Measurements from ENCODE around the gene SUN2.

SUN2 gene

GRCh38 chr22:38745676-38746460 lies 9.9 kb downstream of the SUN2 start:
- no peaks in the 10 kb centered on the region for H3K9me3 ChIP-seq (ENCODE audit: control insufficient read depth, low read length)
- no peak overlapping the region for H3K9ac ChIP-seq (ENCODE audit: low read length)
- H3K4me1 ChIP-seq (ENCODE audit: control insufficient read depth, insufficient read depth, low read length), result peaks cover 1% of the 10 kb centered on the region
- H3K27me3 ChIP-seq (ENCODE audit: control insufficient read depth, insufficient read depth, low read length), result no peaks in the 10 kb centered on the region
- H3K36me3 ChIP-seq (ENCODE audit: control insufficient read depth, insufficient read depth, low read length), result peaks cover 49% of the 10 kb centered on the region
- H3K4me3 ChIP-seq (ENCODE audit: low read length), result no peak overlapping the region

- H3K9ac ChIP-seq (ENCODE audit: low read length), result no peak overlapping the region
- no peak overlapping the region for H3K4me3 ChIP-seq (ENCODE audit: low read length)
- H3K36me3 ChIP-seq (ENCODE audit: control insufficient read depth, insufficient read depth, low read length), result peaks cover 48% of the 10 kb centered on the region
Observed at GRCh38 chr22:38744981-38745380, 10.8 kb downstream of the SUN2 start.

DNA sequence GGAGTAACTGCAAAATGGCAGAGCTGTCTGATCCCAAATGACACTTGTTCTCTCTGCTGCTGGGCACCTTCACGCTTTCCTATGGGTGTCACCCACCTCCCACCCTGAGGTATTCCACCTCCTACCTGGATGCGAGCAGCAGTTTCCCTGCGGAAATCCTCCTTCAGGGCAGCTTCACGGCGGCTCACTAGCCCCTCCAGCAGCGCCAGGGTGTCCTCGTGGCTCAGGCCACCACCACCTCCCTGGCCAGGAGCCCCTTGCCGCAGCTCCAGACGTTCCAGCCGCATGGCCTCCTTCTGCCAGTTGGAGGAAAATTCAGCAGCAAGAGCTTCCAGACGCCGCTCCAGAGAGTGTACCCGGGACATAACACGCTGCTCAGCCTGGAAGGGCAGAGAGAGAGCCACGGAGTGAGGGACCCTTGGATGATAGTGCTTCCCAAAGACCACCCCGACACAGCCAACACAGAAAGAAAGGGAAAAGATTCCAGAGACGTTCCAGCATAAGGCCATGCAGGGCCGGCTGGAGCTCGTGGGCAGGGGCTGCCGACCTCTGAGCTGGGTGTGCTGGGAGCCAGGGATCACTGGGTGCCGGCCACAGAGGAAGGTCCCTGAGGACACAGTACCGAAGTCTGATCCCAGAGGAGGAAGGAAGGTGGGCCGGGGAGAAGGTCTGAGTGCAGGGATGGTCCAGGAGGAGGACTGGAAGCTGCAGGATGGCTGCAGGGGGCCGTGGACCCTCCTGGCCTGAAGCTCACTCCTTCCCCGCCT lies 13.4 kb downstream of the SUN2 start:
- Histone ChIP-seq H3K9ac (ENCODE audit: low read length) (no peak overlapping the region), H3K4me1 (ENCODE audit: control insufficient read depth, insufficient read depth, low read length) (no peaks in the 10 kb centered on the region), H3K27me3 (ENCODE audit: control insufficient read depth, insufficient read depth, low read length) (no peaks in the 10 kb centered on the region), H3K4me3 (ENCODE audit: low read length) (no peak overlapping the region), H3K9me3 (ENCODE audit: control insufficient read depth, low read length) (no peaks in the 10 kb centered on the region), H3K36me3 (ENCODE audit: control insufficient read depth, insufficient read depth, low read length) (peaks cover 42% of the 10 kb centered on the region)

More at GRCh38 chr22:38744981-38745380, 10.8 kb downstream of the SUN2 start:
- Histone ChIP-seq H3K4me1 (ENCODE audit: control insufficient read depth, insufficient read depth, low read length) (no peaks in the 10 kb centered on the region), H3K9me3 (ENCODE audit: control insufficient read depth, low read length) (no peaks in the 10 kb centered on the region), H3K27me3 (ENCODE audit: control insufficient read depth, insufficient read depth, low read length) (no peaks in the 10 kb centered on the region)

GRCh38 chr22:38741576-38741975 lies 14.2 kb downstream of the SUN2 start:
- H3K4me1 ChIP-seq (ENCODE audit: control insufficient read depth, insufficient read depth, low read length), result no peaks in the 10 kb centered on the region
- H3K4me3 ChIP-seq (ENCODE audit: low read length), result no peak overlapping the region
- H3K27me3 ChIP-seq (ENCODE audit: control insufficient read depth, insufficient read depth, low read length), result no peaks in the 10 kb centered on the region
- H3K9me3 ChIP-seq (ENCODE audit: control insufficient read depth, low read length), result no peaks in the 10 kb centered on the region
- H3K9ac ChIP-seq (ENCODE audit: low read length), result no peak overlapping the region
- peaks cover 45% of the 10 kb centered on the region for H3K36me3 ChIP-seq (ENCODE audit: control insufficient read depth, insufficient read depth, low read length)

- no peaks in the 10 kb centered on the region for H3K9me3 ChIP-seq (ENCODE audit: control insufficient read depth, low read length)
- no peaks in the 10 kb centered on the region for H3K4me1 ChIP-seq (ENCODE audit: control insufficient read depth, insufficient read depth, low read length)
- no peaks in the 10 kb centered on the region for H3K27me3 ChIP-seq (ENCODE audit: control insufficient read depth, insufficient read depth, low read length)
- H3K4me3 ChIP-seq (ENCODE audit: low read length), result no peak overlapping the region
- peaks cover 45% of the 10 kb centered on the region for H3K36me3 ChIP-seq (ENCODE audit: control insufficient read depth, insufficient read depth, low read length)
- no peak overlapping the region for H3K9ac ChIP-seq (ENCODE audit: low read length)
Observed at GRCh38 chr22:38741166-38741565, 14.6 kb downstream of the SUN2 start.

GRCh38 chr22:38740754-38741153 lies 15.0 kb downstream of the SUN2 start:
- H3K27me3 ChIP-seq (ENCODE audit: control insufficient read depth, insufficient read depth, low read length), result no peaks in the 10 kb centered on the region
- no peak overlapping the region for H3K9ac ChIP-seq (ENCODE audit: low read length)
- peaks cover 4% of the 10 kb centered on the region for H3K4me1 ChIP-seq (ENCODE audit: control insufficient read depth, insufficient read depth, low read length)
- no peak overlapping the region for H3K4me3 ChIP-seq (ENCODE audit: low read length)
- no peaks in the 10 kb centered on the region for H3K9me3 ChIP-seq (ENCODE audit: control insufficient read depth, low read length)
- peaks cover 41% of the 10 kb centered on the region for H3K36me3 ChIP-seq (ENCODE audit: control insufficient read depth, insufficient read depth, low read length)

- Histone ChIP-seq H3K4me3 (ENCODE audit: low read length) (no peak overlapping the region), H3K9ac (ENCODE audit: low read length) (no peak overlapping the region), H3K27me3 (ENCODE audit: control insufficient read depth, insufficient read depth, low read length) (no peaks in the 10 kb centered on the region), H3K4me1 (ENCODE audit: control insufficient read depth, insufficient read depth, low read length) (peaks cover 9% of the 10 kb centered on the region), H3K36me3 (ENCODE audit: control insufficient read depth, insufficient read depth, low read length) (peaks cover 36% of the 10 kb centered on the region), H3K9me3 (ENCODE audit: control insufficient read depth, low read length) (no peaks in the 10 kb centered on the region)
Observed at GRCh38 chr22:38740116-38740723, 15.6 kb downstream of the SUN2 start.

GRCh38 chr22:38739300-38740055 lies 16.3 kb downstream of the SUN2 start:
- Histone ChIP-seq H3K4me1 (ENCODE audit: control insufficient read depth, insufficient read depth, low read length) (peaks cover 14% of the 10 kb centered on the region), H3K36me3 (ENCODE audit: control insufficient read depth, insufficient read depth, low read length) (peaks cover 35% of the 10 kb centered on the region), H3K9ac (ENCODE audit: low read length) (no peak overlapping the region), H3K4me3 (ENCODE audit: low read length) (no peak overlapping the region), H3K9me3 (ENCODE audit: control insufficient read depth, low read length) (no peaks in the 10 kb centered on the region), H3K27me3 (ENCODE audit: control insufficient read depth, insufficient read depth, low read length) (no peaks in the 10 kb centered on the region)

DNA sequence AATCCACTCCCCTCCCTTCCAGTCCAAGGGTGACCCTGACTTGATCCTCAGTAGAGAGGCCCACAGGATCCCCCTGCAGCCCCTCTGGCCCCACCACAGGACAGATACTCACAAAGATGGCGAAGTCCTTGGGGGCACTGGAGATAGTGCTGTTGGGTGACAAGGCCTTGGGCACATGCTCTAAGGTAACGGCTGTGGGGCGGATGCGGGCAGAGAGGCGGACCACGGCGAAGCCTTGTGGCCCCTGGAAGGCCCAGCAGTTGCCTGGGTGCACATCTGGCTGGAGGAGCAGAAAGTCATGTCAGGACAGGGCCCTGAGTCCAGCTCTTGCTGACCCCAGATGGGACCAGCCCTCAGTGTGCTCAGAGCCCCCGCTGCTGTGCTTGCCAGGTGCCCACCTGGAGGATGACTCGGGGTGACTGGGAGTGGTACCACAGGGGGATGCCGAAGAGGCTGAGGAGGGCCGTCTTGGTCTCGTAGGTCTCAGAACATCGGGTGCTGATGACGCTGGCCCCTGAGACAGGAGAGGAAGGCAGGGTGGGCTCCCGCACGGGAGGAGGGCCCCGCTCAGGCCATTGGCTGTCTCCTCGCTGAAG lies 17.2 kb downstream of the SUN2 start:
- Histone ChIP-seq H3K4me1 (ENCODE audit: control insufficient read depth, insufficient read depth, low read length) (peaks cover 23% of the 10 kb centered on the region), H3K4me3 (ENCODE audit: low read length) (no peak overlapping the region), H3K36me3 (ENCODE audit: control insufficient read depth, insufficient read depth, low read length) (peaks cover 35% of the 10 kb centered on the region), H3K9ac (ENCODE audit: low read length) (no peak overlapping the region), H3K27me3 (ENCODE audit: control insufficient read depth, insufficient read depth, low read length) (no peaks in the 10 kb centered on the region), H3K9me3 (ENCODE audit: control insufficient read depth, low read length) (no peaks in the 10 kb centered on the region)

- H3K4me3 ChIP-seq (ENCODE audit: low read length), result no peak overlapping the region
- H3K9me3 ChIP-seq (ENCODE audit: control insufficient read depth, low read length), result no peaks in the 10 kb centered on the region
- peaks cover 28% of the 10 kb centered on the region for H3K36me3 ChIP-seq (ENCODE audit: control insufficient read depth, insufficient read depth, low read length)
- H3K9ac ChIP-seq (ENCODE audit: low read length), result no peak overlapping the region
- H3K27me3 ChIP-seq (ENCODE audit: control insufficient read depth, insufficient read depth, low read length), result no peaks in the 10 kb centered on the region
- H3K4me1 ChIP-seq (ENCODE audit: control insufficient read depth, insufficient read depth, low read length), result peaks cover 34% of the 10 kb centered on the region
Observed at GRCh38 chr22:38737302-38738060, 18.3 kb downstream of the SUN2 start.

GRCh38 chr22:38736257-38736570 lies 19.6 kb downstream of the SUN2 start:
- Histone ChIP-seq H3K36me3 (ENCODE audit: control insufficient read depth, insufficient read depth, low read length) (peaks cover 22% of the 10 kb centered on the region), H3K9ac (ENCODE audit: low read length) (no peak overlapping the region), H3K4me3 (ENCODE audit: low read length) (no peak overlapping the region), H3K9me3 (ENCODE audit: control insufficient read depth, low read length) (no peaks in the 10 kb centered on the region), H3K27me3 (ENCODE audit: control insufficient read depth, insufficient read depth, low read length) (no peaks in the 10 kb centered on the region), H3K4me1 (ENCODE audit: control insufficient read depth, insufficient read depth, low read length) (peaks cover 40% of the 10 kb centered on the region)

Measured in mucosa of stomach (tissue), 1 donor.